CD14-positive monocyte (primary cell): ENCODE results near the gene KL. TPM values are rescaled to one million over a fixed set of nuclear protein-coding genes. Genes with fewer than 3 reads are reported as not detected.

Experiments
- DNase-seq, 3 donors: peaks; one replicate each; pipeline ENCODE4 v3.0.0-alpha.2; 2011 to 2022
- H2AFZ ChIP-seq: 2 replicates; pipeline ENCODE4 v1.6.0; 2012; ENCODE audit warnings: mild to moderate bottlenecking, low read depth, low read length, inconsistent platforms; ENCODE audit not compliant: insufficient read depth, poor library complexity, severe bottlenecking
- H3K27ac ChIP-seq, 2 donors: 1 replicate in 1 of 2; 2 replicates in 1 of 2; pipeline ENCODE4 v1.5.1; 2012 to 2013; ENCODE audit warnings: low read length in 2 of 2, control low read depth in 1 of 2, inconsistent platforms in 1 of 2, low read depth in 1 of 2, mild to moderate bottlenecking in 1 of 2
- H3K27me3 ChIP-seq, 2 donors: one replicate each; pipeline versions ENCODE4 v1.6.0 to v1.6.1; 2011 to 2013; ENCODE audit warnings: low read length in 2 of 2; ENCODE audit not compliant: control insufficient read depth in 2 of 2, insufficient read depth in 2 of 2
- H3K36me3 ChIP-seq, 2 donors: replicated peaks in 1 of 2; 1 replicate in 1 of 2; 2 replicates in 1 of 2; pipeline versions ENCODE4 v1.5.1 to v1.6.1; 2012 to 2013; ENCODE audit warnings: low read length in 2 of 2, control low read depth in 1 of 2, inconsistent platforms in 1 of 2, mild to moderate bottlenecking in 1 of 2; ENCODE audit not compliant: insufficient read depth in 2 of 2, control insufficient read depth in 1 of 2
- H3K4me1 ChIP-seq, 2 donors: 1 replicate in 1 of 2; 2 replicates in 1 of 2; pipeline versions ENCODE4 v1.5.1 to v1.6.1; 2012 to 2013; ENCODE audit warnings: low read length in 2 of 2, control low read depth in 1 of 2, inconsistent platforms in 1 of 2, mild to moderate bottlenecking in 1 of 2, moderate library complexity in 1 of 2; ENCODE audit not compliant: insufficient read depth in 2 of 2, control insufficient read depth in 1 of 2
- H3K4me2 ChIP-seq: replicated peaks from 2 replicates; pipeline ENCODE3; 2012; ENCODE audit warnings: low read length, moderate library complexity, mild to moderate bottlenecking; ENCODE audit not compliant: poor library complexity, severe bottlenecking; ENCODE audit errors: extremely low read depth
- H3K4me3 ChIP-seq, 3 experiments: fragments of 200-600 bp in 1 of 3; sonication (generic) in 1 of 3; replicated peaks in 1 of 3; 1 replicate in 2 of 3; 2 replicates in 1 of 3; pipeline ENCODE4 v1.5.1; 2011 to 2013; ENCODE audit warnings: low read length in 3 of 3, mild to moderate bottlenecking in 3 of 3, control low read depth in 2 of 3, low read depth in 2 of 3, inconsistent platforms in 1 of 3, moderate library complexity in 1 of 3
- H3K79me2 ChIP-seq: 2 replicates; pipeline ENCODE4 v1.6.0; 2012; ENCODE audit warnings: mild to moderate bottlenecking, control low read depth, inconsistent platforms, low read length, moderate library complexity; ENCODE audit not compliant: insufficient read depth
- H3K9ac ChIP-seq: 2 replicates; pipeline ENCODE4 v1.6.0; 2017; ENCODE audit warnings: low read length, mild to moderate bottlenecking; ENCODE audit not compliant: insufficient read depth, poor library complexity, severe bottlenecking
- H3K9me3 ChIP-seq, 2 donors: replicated peaks in 1 of 2; 1 replicate in 1 of 2; 2 replicates in 1 of 2; pipeline versions ENCODE4 v1.5.1 to v1.6.1; 2012 to 2013; ENCODE audit warnings: low read length in 2 of 2, control low read depth in 1 of 2; ENCODE audit not compliant: control insufficient read depth in 1 of 2, insufficient read depth in 1 of 2
- H4K20me1 ChIP-seq: 2 replicates; pipeline ENCODE4 v1.6.0; 2012; ENCODE audit warnings: mild to moderate bottlenecking, low read length, control low read depth, moderate library complexity; ENCODE audit not compliant: insufficient read depth
- H3K27ac Mint-ChIP-seq, 7 donors: one replicate each; pipeline ENCODE4 v1.8.0; 2020; ENCODE audit warnings: mild to moderate bottlenecking in 7 of 7, mixed read lengths in 7 of 7, moderate library complexity in 6 of 7, inconsistent platforms in 2 of 7
- H3K27me3 Mint-ChIP-seq, 3 donors: one replicate each; pipeline ENCODE4 v1.8.0; 2021 to 2022; ENCODE audit warnings: low read depth in 3 of 3, mild to moderate bottlenecking in 3 of 3, mixed read lengths in 3 of 3, moderate library complexity in 3 of 3, inconsistent platforms in 1 of 3
- H3K36me3 Mint-ChIP-seq, 2 donors: one replicate each; pipeline ENCODE4 v1.8.0; 2020; ENCODE audit warnings: mixed read lengths in 2 of 2, inconsistent platforms in 1 of 2, mild to moderate bottlenecking in 1 of 2
- H3K4me1 Mint-ChIP-seq: one replicate; pipeline ENCODE4 v1.8.0; 2020; ENCODE audit warnings: mild to moderate bottlenecking, mixed read lengths
- H3K4me3 Mint-ChIP-seq, 2 donors: one replicate each; pipeline ENCODE4 v1.8.0; 2020; ENCODE audit warnings: mild to moderate bottlenecking in 2 of 2, mixed read lengths in 2 of 2, moderate library complexity in 1 of 2
- H3K9me3 Mint-ChIP-seq, 7 donors: one replicate each; pipeline ENCODE4 v1.8.0; 2020 to 2022; ENCODE audit warnings: mixed read lengths in 7 of 7, mild to moderate bottlenecking in 6 of 7, moderate library complexity in 6 of 7, inconsistent platforms in 2 of 7
- CTCF ChIP-seq: fragments of 200-600 bp; IDR thresholded peaks from one replicate; pipeline ENCODE4 v1.8.0; 2022; ENCODE audit warnings: antibody characterized with exemption, mild to moderate bottlenecking
- WGBS: methylation state at CpG from one replicate; pipeline ENCODE4 v1.1.5; 2013; ENCODE audit warnings: missing lambda C conversion rate; ENCODE audit not compliant: insufficient coverage; 5-methylcytosine and 5-hydroxymethylcytosine counted together
- intact Hi-C, 2 donors: fragments of 100-400 bp; cut with micrococcal nuclease; formaldehyde crosslinking; loops; one replicate each; pipeline versions ENCODE4 v1.15.0 to v1.15.1; 2023
- polyA plus RNA-seq, 3 donors: library from polyadenylated mRNA; depleted of rRNA in 1 of 3; unstranded in 2 of 3; stranded (reverse) in 1 of 3; fragments of 300-500 nt in 2 of 3; fragments of >200 nt in 1 of 3; fragmentation: Illumina TruSeq in 2 of 3; gene quantifications; 1 replicate in 2 of 3; 2 replicates in 1 of 3; pipeline ENCODE4 v1.2.3, GENCODE V29; 2012 to 2021

The KL gene
- polyA plus RNA-seq, 3 donors: 0.24 to 1.4 (median 0.75) TPM

- TF ChIP-seq CTCF: no peak
- DNase-seq: no peak
- Histone ChIP-seq H4K20me1 (no peaks in the 10 kb centered on the region), H2AFZ (no peak overlapping the region), H3K9ac (no peak overlapping the region), H3K36me3 (no peaks in the 10 kb centered on the region), H3K9me3 (peaks cover 2 to 9% of the 10 kb centered on the region in 2 donors), H3K4me2 (no peak overlapping the region), H3K4me1 (peaks cover 0 to 4% of the 10 kb centered on the region in 2 donors), H3K79me2 (no peaks in the 10 kb centered on the region), H3K27ac (no peak overlapping the region), H3K27me3 (no peaks in the 10 kb centered on the region), H3K4me3 (no peak overlapping the region)
- intact Hi-C loops: no loop called here
- Mint-ChIP-seq H3K4me1 (peaks cover 7% of the 10 kb centered on the region), H3K4me3 (no peak overlapping the region), H3K9me3 (peaks cover 8 to 15% (median 13%) of the 10 kb centered on the region in 7 donors), H3K27ac (no peak overlapping the region), H3K36me3 (no peaks in the 10 kb centered on the region), H3K27me3 (peaks cover 0 to 3% (median 0%) of the 10 kb centered on the region in 3 donors)
- no CpG with 5 or more reads among the region's 2 CpGs for WGBS
Measured at GRCh38 chr13:33003458-33004019, 12.7 kb upstream of the KL start.

- peaks cover 0 to 3% (median 0%) of the 10 kb centered on the region in 3 donors for H3K27me3 Mint-ChIP-seq
- H3K36me3 Mint-ChIP-seq: no peaks in the 10 kb centered on the region
- WGBS: 7% methylated on average over 2 of the region's 3 CpGs
- Histone ChIP-seq H3K4me2 (no peak overlapping the region), H3K4me3 (no peak overlapping the region), H3K27me3 (no peaks in the 10 kb centered on the region), H2AFZ (no peak overlapping the region), H3K79me2 (no peaks in the 10 kb centered on the region), H3K27ac (no peak overlapping the region), H3K9me3 (peaks cover 4 to 14% of the 10 kb centered on the region in 2 donors), H3K9ac (no peak overlapping the region), H3K4me1 (peaks cover 0 to 4% of the 10 kb centered on the region in 2 donors), H3K36me3 (no peaks in the 10 kb centered on the region), H4K20me1 (no peaks in the 10 kb centered on the region)
- H3K27ac Mint-ChIP-seq: no peak overlapping the region
- H3K4me1 Mint-ChIP-seq: peaks cover 7% of the 10 kb centered on the region
- H3K4me3 Mint-ChIP-seq: no peak overlapping the region
- peaks cover 15 to 20% (median 18%) of the 10 kb centered on the region in 7 donors for H3K9me3 Mint-ChIP-seq
- intact Hi-C loops: no loop called here
- no peak for DNase-seq
- no peak for TF ChIP-seq CTCF
Measured at GRCh38 chr13:33004511-33004910, 11.7 kb upstream of the KL start.
